OCI-LY3 (cell line): Measurements from ENCODE around the gene CDPF1.

ENCODE experiments used
- H2AFZ ChIP-seq: fragments of 200-600, 300-600 bp; shearing (Covaris generic); 2 replicates; pipeline ENCODE4 v1.6.0; 2014; ENCODE audit warnings: antibody characterized with exemption, low read depth, low read length
- H3K27ac ChIP-seq: fragments of 200-600, 300-600 bp; sonication (generic); 2 replicates; pipeline ENCODE4 v1.5.1; 2014; ENCODE audit warnings: mild to moderate bottlenecking, low read length, moderate library complexity, mixed read lengths
- H3K27me3 ChIP-seq: fragments of 200-600, 300-600 bp; sonication (generic); 2 replicates; pipeline ENCODE4 v1.6.1; 2014; ENCODE audit warnings: low read depth, low read length, mixed read lengths
- H3K36me3 ChIP-seq: fragments of 200-600, 300-600 bp; sonication (generic); replicated peaks from 2 replicates; pipeline ENCODE3; 2014; ENCODE audit warnings: low read depth, low read length, mixed read lengths
- H3K4me1 ChIP-seq: fragments of 300-600, 200-600 bp; sonication (generic); 2 replicates; pipeline ENCODE4 v1.6.1; 2014; ENCODE audit warnings: low read length, mixed read lengths
- H3K4me2 ChIP-seq: fragments of 200-600, 300-600 bp; sonication (generic); 2 replicates; pipeline ENCODE4 v1.6.1; 2014; ENCODE audit warnings: low read length, mixed read lengths
- H3K4me3 ChIP-seq: fragments of 300-600, 200-600 bp; sonication (generic); 2 replicates; pipeline ENCODE4 v1.5.1; 2014; ENCODE audit warnings: antibody characterized with exemption, mild to moderate bottlenecking, low read length, moderate library complexity
- H3K79me2 ChIP-seq: fragments of 300-600, 200-600 bp; shearing (Covaris generic); 2 replicates; pipeline ENCODE4 v1.6.1; 2014; ENCODE audit warnings: mild to moderate bottlenecking, low read length, mixed read lengths
- H3K9ac ChIP-seq: fragments of 300-600, 200-600 bp; shearing (Covaris generic); 2 replicates; pipeline ENCODE4 v1.6.0; 2014; ENCODE audit warnings: mild to moderate bottlenecking, low read length, moderate library complexity
- H3K9me3 ChIP-seq: fragments of 200-600, 300-600 bp; shearing (Covaris generic); 2 replicates; pipeline ENCODE4 v1.6.1; 2014; ENCODE audit warnings: low read length, mixed read lengths; ENCODE audit not compliant: insufficient read depth
- H4K20me1 ChIP-seq: fragments of 200-600, 300-600 bp; sonication (generic); 2 replicates; pipeline ENCODE4 v1.6.1; 2016; ENCODE audit warnings: low read length, mixed read lengths; ENCODE audit not compliant: insufficient read depth
- CTCF ChIP-seq: fragments of 200-600, 300-600 bp; sonication (generic); IDR thresholded peaks from 2 replicates; pipeline ENCODE4 v1.5.1; 2014; ENCODE audit warnings: antibody characterized with exemption, low read length, low read depth
- EZH2phosphoT487 ChIP-seq: fragments of 200-600 bp; shearing (Covaris generic); IDR thresholded peaks from 2 replicates; pipeline ENCODE4 v1.6.1; 2018; ENCODE audit warnings: antibody characterized with exemption, mixed run types, low read depth

CDPF1 gene

DNA sequence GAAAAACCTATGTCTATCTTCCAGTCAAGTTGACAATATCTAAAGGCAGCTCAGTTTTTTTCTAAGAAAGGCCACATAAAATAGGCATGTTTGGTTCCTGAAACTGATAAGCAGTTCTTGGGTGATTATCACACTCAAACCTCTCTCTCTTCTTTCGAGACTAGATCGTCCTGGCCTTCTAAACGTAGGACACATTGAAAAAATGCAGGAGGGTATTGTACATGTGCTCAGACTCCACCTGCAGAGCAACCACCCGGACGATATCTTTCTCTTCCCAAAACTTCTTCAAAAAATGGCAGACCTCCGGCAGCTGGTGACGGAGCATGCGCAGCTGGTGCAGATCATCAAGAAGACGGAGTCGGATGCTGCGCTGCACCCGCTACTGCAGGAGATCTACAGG lies 15.1 kb downstream of the CDPF1 start:
- Histone ChIP-seq H3K9me3 (no peaks in the 10 kb centered on the region), H3K9ac (no peak overlapping the region), H3K4me1 (no peaks in the 10 kb centered on the region)

GRCh38 chr22:46233231-46233630 lies 16.9 kb downstream of the CDPF1 start:
- Histone ChIP-seq H3K4me1 (no peaks in the 10 kb centered on the region), H3K36me3 (peaks cover 20% of the 10 kb centered on the region), H3K27ac (no peak overlapping the region), H3K4me2 (no peak overlapping the region), H3K9ac (no peak overlapping the region), H3K4me3 (no peak overlapping the region), H3K79me2 (no peaks in the 10 kb centered on the region), H3K9me3 (no peaks in the 10 kb centered on the region), H2AFZ (no peak overlapping the region), H4K20me1 (no peaks in the 10 kb centered on the region), H3K27me3 (no peaks in the 10 kb centered on the region)
- TF ChIP-seq EZH2phosphoT487 (no peak), CTCF (no peak)

More for the DNA sequence above, 15.1 kb downstream of the CDPF1 start:
- H3K27me3 ChIP-seq: no peaks in the 10 kb centered on the region
- no peaks in the 10 kb centered on the region for H4K20me1 ChIP-seq
- H3K4me3 ChIP-seq: no peak overlapping the region
- H3K27ac ChIP-seq: no peak overlapping the region
- TF ChIP-seq CTCF (no peak), EZH2phosphoT487 (no peak)
- no peaks in the 10 kb centered on the region for H3K79me2 ChIP-seq
- H3K36me3 ChIP-seq: peaks cover 23% of the 10 kb centered on the region
- H3K4me2 ChIP-seq: no peak overlapping the region
- H2AFZ ChIP-seq: no peak overlapping the region

DNA sequence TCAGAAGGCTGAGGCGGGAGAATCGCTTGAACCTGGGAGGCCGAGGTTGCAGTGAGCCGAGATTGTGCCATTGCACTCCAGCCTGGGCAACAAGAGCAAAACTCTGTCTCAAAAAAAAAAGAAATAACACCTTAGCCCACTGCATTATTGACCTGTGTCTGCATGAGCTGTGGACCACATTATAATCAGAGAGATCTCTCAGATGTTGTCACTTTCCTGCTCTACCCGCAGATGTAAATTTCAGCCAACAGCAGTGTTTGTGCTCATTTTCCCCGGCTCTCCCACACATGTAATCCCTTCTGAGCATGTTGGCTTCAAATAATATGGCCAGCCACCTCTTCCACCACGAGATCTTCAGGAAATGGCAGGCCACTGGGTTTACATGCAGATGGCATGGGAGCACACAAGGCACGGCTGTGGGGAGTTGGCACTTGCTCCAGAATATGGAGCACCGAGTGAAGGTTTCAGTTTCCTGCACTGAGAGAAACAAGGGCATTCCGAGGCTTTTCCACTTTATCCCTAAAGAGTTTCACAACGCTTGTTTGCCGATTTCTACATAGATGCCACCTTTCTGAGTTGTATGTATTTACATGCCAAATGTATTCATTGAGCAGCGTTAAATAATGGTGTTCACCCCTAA lies 19.7 kb downstream of the CDPF1 start:
- Histone ChIP-seq H2AFZ (no peak overlapping the region), H3K36me3 (peaks cover 17% of the 10 kb centered on the region), H3K4me3 (no peak overlapping the region), H3K27ac (no peak overlapping the region), H3K4me2 (no peak overlapping the region), H3K9ac (no peak overlapping the region), H3K79me2 (no peaks in the 10 kb centered on the region), H3K9me3 (no peaks in the 10 kb centered on the region), H4K20me1 (no peaks in the 10 kb centered on the region), H3K4me1 (no peaks in the 10 kb centered on the region), H3K27me3 (no peaks in the 10 kb centered on the region)
- TF ChIP-seq CTCF (no peak), EZH2phosphoT487 (no peak)

GRCh38 chr22:46229701-46230100 lies 20.4 kb downstream of the CDPF1 start:
- H3K27me3 ChIP-seq: no peaks in the 10 kb centered on the region
- H3K9ac ChIP-seq: no peak overlapping the region
- H3K9me3 ChIP-seq: no peaks in the 10 kb centered on the region
- no peak overlapping the region for H2AFZ ChIP-seq
- H3K27ac ChIP-seq: no peak overlapping the region
- no peaks in the 10 kb centered on the region for H3K79me2 ChIP-seq
- no peak overlapping the region for H3K4me2 ChIP-seq
- H4K20me1 ChIP-seq: no peaks in the 10 kb centered on the region
- no peaks in the 10 kb centered on the region for H3K4me1 ChIP-seq
- H3K36me3 ChIP-seq: peaks cover 14% of the 10 kb centered on the region
- TF ChIP-seq EZH2phosphoT487: no peak
- no peak for TF ChIP-seq CTCF
- no peak overlapping the region for H3K4me3 ChIP-seq
